GM21423 (cell line): Measurements from ENCODE around the gene SLAIN1.

Experiments
- ATAC-seq: cut with Tn5 transposase; IDR thresholded peaks from one replicate; pipeline ENCODE4 v1.9.1; 2021; ENCODE audit warnings: mild to moderate bottlenecking, moderate library complexity; ENCODE audit not compliant: unreplicated experiment

Gene SLAIN1

DNA sequence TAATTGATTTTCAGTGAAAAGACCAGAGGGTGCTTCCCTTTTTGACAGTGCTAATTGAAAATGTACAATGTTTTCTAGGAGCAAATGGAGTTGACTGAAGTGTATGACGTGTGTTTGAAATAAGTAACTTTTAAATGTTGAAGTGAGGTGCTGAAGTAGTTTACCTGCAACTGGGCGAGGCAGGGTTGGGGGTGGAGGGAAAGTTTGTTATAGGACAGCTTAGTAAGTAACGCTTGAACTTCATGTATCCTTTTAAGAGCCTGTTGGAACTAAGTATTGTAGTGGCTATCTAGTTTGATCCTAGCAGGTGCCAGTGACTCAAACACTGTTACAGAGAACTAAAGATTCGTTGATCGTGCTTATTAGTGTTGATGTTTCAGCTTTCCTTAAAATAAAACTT, 5.9 kb downstream of the SLAIN1 start:
- ATAC-seq: no peak

DNA sequence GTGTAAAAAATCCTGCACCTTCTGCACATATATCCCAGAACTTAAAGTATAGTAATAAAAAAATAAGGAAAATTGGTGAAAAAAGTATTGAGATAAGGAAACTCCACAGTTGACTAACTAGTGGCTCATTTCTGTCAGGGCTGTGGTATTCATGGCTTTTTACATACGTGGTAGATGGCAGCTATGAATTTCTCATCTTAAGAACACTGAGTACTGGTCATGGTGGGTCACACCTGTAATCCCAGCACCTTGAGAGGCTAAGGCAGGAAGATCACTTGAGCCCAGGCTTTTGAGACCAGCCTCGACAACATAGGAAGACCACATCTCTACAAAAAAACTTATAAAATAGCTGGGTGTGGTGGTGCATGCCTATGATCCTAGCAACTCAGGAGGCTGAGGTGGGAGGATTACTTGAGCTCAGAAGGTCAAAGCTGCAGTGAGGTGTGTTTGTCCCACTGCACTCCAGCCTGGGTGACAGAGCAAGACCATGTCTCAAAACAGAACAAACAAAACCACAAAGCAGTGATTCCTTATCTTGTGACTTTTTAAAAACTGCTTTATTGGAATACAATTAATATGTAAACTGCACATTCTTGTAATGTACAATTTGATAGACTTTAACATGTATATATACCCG, 16.8 kb downstream of the SLAIN1 start:
- no peak for ATAC-seq

DNA sequence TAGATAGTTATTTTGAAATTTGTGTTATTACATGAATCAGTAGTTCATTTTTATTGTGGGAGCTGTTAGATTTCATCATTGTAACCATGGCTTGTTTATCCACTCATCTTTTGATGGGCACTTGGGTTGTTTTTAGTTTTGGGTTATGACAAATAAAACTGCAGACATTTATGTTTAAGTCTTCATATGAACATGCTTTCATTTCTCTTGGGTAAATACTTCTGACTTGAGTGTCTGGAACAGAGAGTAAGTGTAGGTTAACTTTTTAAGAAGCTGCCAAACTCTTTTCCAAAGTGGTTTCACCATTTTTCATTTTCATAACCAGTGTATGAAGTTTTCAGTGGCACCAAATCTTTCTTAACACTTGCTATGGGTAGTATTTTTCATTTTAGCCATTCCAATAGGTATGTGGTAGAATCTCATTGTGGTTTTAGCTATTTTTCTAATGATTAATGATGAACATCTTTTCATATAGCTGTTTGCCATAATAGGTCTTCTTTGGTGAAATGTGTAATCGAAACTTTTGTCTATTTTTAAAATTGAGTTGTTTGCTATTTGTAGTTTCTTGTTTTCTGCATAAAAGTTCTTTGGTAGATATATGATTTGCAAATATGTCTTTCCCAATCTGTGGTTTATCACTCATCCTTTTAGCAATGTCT, 17.9 kb downstream of the SLAIN1 start:
- ATAC-seq: peak; percentile 56

DNA sequence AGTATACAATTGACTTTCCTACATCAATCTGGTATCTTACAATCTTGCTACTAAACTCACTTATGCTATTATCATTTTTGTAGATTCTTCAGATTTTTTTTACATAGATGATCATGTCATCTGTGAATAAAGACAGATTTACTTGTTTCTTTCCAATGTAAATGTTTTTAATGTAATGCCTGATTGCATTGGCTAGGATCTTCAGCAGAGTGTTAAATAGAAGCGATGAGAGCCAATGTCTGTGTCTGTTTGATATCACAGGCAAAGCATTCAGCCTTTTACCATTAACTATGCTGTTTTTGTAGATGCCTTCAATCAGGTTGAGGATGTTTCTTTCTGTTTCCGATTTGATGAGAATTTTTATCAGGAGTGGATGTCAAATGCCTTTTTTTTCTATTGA, 19.2 kb downstream of the SLAIN1 start:
- ATAC-seq: no peak

DNA sequence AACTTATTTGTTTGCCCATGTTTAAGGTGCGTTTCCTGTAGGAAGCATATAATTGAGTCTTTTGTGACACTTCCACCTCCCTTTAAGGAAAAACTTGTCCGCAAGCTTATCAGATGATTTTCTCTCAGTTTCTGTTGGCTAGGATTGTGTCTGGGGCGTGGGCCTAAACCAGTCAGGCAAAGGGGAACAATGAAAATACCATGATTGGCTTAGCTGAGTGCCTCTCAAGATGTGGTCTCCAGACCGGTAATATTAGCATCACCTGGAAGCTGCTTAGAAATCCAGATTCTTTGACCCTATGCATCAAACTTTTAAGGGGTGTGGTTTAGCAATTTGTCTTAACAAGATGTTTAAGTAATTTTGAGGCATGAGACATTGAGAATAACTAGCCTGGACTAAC, 20.0 kb downstream of the SLAIN1 start:
- no peak for ATAC-seq

DNA sequence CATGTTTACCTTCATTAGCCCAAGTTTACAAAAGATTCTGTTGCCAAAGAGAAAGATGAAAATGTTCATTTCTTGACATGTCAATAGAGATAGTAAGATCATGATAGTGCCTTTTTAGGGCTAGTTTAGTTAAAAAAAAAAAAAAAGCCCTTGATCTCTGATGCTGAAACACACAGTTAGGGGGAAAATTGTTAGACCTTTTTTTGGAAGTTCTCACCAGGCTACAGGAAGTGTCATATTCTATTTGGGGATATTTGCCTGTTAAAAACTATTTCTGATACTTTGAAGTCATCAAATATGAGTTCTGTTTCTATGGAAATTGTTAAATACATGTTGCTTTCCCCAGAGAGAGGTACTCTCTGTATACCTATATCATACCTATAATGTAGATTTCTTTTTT, 21.6 kb downstream of the SLAIN1 start:
- no peak for ATAC-seq

DNA sequence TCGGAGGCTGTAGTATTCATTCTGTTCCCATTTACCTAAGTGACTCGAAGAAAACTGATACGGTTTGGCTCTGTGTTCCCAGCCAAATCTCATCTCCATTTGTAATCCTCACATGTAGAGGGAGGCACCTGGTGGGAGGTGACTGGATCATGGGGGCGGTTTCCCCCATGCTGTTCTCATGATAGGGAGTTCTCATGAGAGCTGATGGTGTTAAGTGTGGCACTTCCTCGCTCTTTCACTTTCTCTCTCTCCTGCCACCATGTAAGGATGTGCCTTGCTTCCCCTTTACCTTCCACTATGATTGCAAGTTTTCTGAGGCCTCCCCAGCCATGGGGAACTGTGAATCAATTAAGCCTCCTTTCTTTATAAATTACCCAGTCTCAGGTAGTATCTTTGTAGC, 23.5 kb downstream of the SLAIN1 start:
- no peak for ATAC-seq

DNA sequence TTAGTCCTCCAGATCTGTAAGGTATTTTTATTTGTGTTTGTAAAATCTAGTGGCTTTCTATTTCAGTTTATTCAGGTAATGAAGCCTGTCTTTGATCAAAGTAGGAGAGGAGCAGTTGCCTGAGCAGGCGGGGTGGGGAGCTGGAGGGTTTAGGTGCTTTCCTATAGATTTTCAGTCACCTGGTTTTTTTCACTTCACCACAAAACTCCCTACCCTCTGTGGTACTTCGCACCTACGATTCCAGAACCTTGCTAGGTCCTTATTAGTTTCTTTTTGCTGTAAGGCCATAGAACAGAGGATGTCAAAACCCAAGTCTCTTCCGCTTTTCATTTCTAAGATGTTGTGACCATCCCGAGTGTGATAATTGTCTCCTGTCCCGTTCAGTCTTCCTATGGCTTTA, 26.6 kb downstream of the SLAIN1 start:
- peak; percentile 53 for ATAC-seq

DNA sequence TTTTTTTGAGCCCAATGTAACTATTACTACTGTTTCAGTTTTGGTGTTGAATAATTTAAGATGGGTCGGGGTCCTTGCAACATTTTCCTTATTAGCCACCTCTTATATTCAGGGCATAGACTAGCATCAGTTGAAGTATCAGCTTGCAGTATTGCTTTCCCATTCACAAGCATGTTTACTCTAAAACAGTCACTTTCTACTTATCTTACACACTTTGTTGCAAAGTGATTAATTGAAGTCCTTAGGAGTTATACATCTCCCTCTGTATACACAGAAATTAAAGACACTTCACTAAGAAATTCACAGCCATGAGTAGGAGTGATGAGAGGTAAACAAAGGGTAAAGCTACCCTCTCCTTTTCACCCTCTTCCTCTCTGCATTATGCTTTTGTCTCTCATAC, 27.6 kb downstream of the SLAIN1 start:
- ATAC-seq: no peak

DNA sequence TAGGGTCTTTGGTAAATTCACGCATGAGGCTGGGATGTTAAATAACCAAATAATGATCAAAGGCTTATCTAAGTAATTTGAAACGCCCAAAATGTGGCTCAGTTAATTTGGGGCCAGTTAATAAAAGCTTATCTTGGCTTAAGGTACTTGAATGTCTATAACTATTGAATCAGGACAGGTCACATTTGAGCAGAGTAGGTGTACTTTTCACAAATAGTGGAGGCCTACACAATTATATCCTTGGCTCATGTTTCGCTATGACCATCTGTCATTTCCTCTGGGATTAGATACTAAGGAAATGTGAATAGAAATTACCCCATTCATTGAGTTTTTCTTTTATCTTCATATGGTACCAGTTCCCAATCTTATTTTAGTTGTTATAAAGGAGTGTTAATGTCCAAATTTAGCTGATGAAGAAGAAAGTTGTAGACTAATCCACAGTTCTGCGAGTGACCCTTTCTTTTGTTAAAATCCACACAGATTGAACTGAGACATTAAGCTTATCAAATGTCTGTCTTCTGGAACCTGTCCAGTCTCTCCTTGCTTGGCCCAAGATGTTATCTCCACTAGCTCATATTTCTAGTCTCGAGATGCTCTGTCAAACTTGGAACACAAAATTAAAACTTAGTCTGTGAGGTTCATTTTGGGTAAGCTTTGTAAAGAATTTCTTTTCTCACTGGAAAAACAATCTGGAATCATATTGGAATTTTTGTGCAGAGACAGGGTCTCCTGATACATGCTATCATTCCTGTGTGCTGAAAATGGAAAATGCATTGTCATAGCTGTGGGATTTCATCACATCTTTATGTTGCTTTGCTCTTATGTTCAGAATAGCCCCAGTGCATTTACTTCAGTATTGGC, 31.0 kb downstream of the SLAIN1 start:
- ATAC-seq: no peak

DNA sequence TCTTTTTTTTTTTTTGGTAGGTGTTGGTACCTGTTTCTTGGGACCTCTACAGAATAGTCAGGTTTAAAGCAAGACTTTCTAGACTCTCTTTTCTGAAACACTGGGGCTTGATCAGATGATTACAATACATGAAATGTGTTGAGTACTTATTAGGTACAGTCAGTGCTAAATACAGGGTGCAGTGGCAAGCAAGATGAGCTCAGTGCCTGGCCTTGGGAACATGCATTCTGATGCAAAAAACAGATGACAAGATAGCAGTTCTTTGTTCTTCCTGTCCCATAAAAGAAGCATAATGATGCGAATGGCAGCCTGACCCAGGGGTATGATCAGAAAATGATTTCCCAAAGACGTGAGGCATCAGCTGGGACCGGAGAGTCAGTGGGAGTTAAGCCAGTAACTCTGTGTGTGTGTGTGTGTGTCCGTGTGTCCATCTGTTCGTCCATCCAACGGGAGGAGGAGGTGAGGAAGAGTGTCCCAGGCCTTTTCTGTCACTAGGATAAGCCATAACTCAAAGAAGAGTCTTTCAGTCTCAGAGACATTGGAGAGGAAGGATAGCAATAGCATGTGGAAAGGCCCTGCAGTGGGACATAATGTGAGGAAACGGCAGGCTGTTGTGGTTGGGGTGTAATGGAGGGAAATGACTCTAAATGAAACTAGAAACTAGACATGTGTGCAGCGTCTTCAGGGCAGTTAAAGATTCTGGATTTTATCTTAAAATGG, 32.2 kb downstream of the SLAIN1 start:
- peak; percentile 96 for ATAC-seq

DNA sequence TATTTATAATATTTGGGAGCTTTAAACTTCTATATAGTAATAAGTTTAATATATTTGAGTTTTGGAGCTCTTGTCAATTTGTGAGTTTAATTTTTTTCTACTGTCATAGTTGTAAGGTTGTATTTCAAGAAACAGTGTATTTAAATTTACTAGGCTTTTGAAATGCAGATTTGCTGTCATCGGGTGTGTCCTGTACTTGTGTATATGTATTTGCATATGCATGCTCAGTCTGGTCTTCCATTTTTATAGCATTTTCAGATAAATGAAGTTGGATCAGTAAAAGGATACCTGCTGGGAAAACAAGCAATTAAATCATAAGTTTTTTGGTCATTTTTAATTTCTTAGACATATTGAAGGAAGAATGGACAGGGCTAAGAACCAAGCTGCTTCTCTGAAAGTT, 33.1 kb downstream of the SLAIN1 start:
- no peak for ATAC-seq

DNA sequence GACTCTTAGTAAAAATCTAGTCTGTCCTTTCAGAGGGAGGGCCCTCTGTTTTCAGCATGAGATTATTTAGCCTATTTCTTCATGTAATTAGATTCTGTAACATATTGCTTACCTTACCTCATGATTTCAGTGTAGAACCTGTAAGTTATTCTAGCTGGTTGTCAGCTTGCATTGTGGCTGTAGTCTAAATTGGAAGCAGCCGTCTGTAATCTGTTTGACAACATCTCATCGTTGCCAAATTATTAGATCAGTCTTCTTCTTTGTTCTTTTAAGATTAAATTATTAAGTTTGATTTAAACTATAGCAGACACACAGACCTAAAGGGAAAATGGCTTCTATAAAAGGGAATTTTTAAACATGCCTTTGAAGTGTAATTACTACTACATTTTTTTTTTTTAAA, 34.8 kb downstream of the SLAIN1 start:
- no peak for ATAC-seq

DNA sequence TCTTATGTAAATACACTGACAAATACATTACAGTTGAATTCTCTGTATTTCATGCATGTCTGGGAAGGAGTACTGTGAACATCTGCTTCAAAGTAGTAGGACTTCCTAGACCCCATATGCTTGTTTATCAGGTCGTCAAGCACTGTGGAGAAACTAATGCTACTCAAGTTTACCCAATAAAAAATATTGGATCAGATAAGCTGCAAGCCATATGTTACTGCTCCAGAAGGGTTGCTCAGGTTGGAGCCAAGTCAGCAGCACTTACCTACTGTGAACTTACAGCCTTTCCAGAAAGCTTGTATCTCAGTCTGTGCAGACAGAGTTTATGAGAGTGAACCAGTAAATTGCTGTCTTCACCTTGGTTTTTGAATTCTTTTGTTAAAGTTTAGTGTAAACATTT, 36.2 kb downstream of the SLAIN1 start:
- no peak for ATAC-seq

DNA sequence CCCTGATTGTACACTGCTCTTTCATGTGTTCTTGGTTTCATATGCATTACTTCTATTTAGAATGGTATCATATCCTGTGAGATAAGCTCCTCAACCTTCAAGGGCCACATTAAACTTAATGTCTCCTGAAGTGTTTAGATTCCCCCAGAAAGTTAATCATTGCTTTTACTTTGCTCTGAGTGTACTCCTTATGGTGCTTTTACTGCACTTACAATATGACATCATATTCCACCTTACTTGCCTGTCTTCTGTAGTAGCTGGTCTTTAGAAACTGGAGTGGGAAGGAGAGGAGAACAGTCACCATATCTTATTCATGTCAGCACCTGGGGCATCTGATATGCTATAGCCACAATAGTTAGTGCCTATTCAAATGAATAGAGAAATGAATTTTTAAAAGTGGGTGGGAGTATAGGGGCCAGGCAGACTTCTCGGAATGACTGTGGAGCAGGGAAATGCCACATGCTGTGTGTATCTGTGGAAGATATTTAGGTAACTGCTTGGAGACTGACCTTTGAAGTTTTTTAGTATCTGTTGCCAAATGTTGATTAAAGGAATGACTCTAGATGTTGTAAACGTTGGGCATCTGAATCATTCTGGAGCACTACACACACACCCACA, 40.2 kb downstream of the SLAIN1 start:
- peak; percentile 83 for ATAC-seq

DNA sequence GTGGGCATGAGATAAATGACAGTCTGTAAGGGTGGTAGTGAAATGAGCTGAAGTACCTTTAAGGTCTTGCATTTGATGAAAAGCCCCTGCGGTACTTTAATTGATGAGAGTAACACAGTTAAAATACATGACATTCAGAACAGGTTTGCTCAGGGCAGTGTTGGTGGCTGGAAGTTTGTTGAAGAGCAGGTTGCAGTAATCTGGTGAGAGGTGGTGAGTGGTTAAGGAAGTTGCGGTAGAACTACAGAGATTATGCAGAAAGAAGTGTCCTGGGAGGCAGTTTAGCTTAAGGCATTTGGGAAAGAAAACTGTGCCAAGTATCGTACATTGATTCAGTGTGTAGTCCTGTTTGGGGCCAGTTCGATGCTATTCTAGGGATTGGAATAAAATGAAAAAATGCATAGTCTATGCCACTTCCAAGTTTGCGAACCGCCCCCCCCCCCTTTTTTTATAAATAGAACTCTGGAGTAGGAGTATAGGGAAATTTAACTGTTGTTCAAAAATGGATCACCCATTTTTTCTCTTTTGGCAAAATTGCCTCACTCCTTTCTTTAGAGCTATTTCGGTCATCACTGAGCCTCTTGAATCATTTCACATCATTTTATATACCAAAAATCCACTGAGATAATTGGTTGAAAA, 42.7 kb downstream of the SLAIN1 start:
- ATAC-seq: no peak

DNA sequence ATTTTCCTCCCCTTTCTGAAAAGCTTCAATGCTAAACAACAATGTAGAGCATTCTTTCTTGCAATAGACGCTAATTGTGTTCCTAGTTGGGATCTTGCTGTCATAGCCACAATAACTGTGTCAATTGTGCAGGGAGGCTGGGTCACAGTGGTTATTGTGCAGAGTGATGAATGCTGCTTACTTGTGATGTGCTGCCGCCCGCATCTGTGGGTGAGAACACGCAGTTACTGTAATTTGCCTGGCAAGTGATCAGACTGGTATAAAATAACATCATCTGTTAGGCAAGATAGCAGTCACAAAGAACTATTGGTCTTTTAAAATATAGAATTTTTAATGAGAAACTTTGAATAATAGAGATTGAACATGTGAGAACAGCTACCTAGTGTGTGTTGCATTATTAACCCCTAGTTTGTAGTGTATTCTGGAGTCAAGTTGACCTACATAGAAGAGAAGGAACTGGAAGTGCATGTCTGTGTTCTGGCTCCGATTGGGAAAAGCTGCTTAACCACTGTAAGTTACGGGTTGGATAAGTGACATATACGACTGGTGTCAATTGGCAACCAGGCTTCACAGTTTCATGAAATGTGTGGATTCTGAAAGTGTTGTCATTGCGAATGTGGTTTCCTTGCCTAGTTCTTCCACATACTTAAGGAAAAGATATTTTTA, 43.6 kb downstream of the SLAIN1 start:
- ATAC-seq: no peak

DNA sequence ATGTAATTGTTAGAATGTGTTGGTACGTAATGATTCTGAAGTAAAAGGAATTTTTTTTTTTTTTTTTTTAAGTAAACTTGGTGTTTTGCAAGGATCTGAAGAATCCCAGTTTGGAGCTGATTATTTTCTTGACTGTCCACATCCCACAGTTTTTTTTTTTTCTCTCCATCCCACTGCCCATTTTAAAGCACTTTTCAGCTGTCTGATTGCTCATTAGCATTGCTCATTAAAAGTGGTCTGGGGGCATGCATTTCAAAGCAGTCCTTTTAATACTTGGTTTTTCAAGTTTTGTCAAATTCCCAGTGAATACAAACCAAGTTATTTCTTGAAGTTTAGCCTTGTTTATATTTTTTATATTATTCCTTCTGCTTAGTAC, 44.1 kb downstream of the SLAIN1 start:
- no peak for ATAC-seq

DNA sequence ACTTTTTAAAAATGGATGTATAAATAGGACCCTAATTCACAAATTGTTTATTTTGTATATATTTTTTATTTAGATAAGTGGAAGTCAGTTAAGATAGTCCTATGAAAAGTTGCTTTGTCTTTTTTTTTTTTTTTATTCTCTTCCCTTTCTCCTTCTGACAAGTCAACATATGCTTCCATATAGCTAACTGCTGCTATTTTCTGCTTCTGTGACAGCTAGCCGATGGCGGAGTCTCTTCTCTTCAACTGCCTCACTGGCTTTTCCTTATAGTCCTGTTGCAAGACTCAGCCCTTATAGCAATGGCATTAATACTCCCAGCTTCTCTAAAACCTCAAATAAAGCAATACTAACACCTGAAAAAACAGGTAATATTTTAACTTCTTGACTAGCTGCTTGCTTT, 45.3 kb downstream of the SLAIN1 start:
- no peak for ATAC-seq

DNA sequence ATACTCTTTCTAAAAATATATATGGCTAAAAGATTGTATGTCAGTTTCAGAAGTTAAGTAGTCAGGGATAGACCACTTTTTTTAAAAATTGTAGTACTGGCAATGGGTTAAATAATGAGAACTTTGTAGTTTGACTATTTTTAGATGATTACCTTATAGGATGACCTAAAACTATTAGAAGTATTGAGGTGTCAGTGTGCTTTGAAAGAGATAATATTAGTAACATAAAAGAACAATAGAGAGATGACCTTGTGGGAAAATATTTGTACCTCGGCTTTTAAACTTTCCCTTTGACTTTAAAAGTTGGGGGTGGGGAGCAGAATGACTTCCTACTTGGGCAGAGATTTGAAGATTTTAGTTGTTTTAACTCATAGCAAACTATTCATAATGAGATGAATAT, 48.3 kb downstream of the SLAIN1 start:
- ATAC-seq: no peak
